ENCODE results near the gene HOMER2.
"Not testable (repeated sequence)": the region's sequence is repeated elsewhere in the genome, so short reads cannot be mapped to it uniquely, and the experiment has no call there.

Gene HOMER2

DNA sequence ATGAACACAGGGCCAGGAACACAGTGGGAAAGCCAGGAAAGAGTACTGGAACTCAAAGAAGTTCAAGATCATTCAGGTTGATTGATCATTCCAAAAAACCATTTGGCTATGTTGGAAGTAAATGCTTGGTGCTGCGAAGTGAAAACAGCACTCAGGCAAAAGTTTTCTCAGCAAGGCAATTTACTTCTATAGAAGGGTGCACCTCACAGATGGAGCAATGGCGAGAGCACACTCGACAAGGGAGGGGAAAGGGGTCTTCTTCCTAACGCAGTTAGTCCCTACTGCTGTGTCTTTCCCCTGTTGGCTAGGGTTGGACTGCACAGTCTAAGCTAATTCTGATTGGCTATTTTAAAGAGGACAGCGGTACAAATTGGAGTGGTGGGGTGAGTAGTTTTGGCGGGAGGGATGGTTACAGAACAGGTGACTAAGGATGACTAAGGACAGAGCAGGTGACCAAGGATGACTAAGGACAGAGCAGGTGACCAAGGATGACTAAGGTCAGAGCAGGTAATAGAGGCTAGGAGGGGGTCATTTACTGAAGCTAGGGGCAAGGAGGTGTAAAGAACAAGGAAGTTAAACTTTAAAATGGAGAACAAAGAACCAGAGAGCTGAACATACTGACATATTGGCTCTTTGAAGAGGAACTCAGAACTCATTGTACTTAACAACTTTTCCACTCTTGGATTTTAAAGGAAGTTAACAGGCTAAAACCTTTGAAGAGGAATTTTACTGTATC, 43.3 kb downstream of the HOMER2 start:
- Histone ChIP-seq H3K4me2 (ENCODE audit: low read length) (no peak overlapping the region), H3K9ac (ENCODE audit: low read depth, low read length) (no peak overlapping the region), H3K27me3 (ENCODE audit: control insufficient read depth, insufficient read depth, low read length) (no peaks in the 10 kb centered on the region), H3K4me1 (ENCODE audit: control insufficient read depth, insufficient read depth, low read length) (no peaks in the 10 kb centered on the region), H3K4me3 (ENCODE audit: low read length) (no peak overlapping the region), H3K36me3 (ENCODE audit: insufficient read depth, low read length) (no peaks in the 10 kb centered on the region), H3K9me3 (replicated peaks; ENCODE audit: low read length) (no peaks in the 10 kb centered on the region)

DNA sequence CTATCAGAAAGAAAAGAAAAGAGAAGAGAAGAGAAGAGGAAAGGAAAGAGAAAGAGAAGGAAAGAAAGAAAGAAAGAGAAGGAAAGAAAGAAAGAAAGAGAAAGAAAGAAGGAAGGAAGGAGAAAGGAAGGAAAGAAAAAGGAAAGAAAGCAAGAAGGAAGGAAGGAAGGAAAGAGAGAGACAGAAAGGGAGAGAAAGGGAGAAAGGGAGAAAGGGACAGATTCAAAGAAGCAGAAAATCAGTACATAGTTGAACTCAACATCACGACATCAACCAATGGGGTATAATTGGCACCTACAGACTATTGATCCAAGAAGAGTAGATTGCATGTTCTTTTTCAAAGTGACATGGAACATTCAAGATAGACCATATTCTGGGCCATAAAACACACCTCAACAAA, 45.2 kb downstream of the HOMER2 start:
- Histone ChIP-seq H3K4me2 (ENCODE audit: low read length) (no peak overlapping the region), H3K9me3 (replicated peaks; ENCODE audit: low read length) (no peaks in the 10 kb centered on the region), H3K4me1 (ENCODE audit: control insufficient read depth, insufficient read depth, low read length) (no peaks in the 10 kb centered on the region), H3K9ac (ENCODE audit: low read depth, low read length) (no peak overlapping the region), H3K36me3 (ENCODE audit: insufficient read depth, low read length) (no peaks in the 10 kb centered on the region), H3K4me3 (ENCODE audit: low read length) (no peak overlapping the region), H3K27me3 (ENCODE audit: control insufficient read depth, insufficient read depth, low read length) (no peaks in the 10 kb centered on the region)

DNA sequence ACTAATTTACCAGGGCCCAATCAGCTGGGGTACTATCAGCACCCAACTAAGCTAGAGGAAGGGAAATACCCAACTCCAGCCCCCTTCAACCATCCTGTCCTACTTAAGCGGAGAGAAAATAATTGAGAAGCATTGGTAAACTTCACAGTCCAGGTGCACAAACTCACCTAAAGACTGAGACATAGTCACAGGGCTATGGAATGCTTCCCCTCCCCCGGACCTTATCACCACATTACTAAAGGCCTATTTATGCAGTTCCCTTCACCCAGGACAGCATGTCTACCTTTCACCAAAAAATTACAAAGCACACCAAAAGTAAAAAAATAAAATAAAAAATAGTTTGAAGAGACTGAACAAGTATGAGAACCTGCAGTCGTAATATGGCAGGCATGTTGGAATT, 47.9 kb downstream of the HOMER2 start:
- H3K36me3 ChIP-seq (ENCODE audit: insufficient read depth, low read length) = no peaks in the 10 kb centered on the region
- H3K27me3 ChIP-seq (ENCODE audit: control insufficient read depth, insufficient read depth, low read length) = no peaks in the 10 kb centered on the region
- no peak overlapping the region for H3K4me3 ChIP-seq (ENCODE audit: low read length)
- H3K4me1 ChIP-seq (ENCODE audit: control insufficient read depth, insufficient read depth, low read length) = no peaks in the 10 kb centered on the region
- no peak overlapping the region for H3K9ac ChIP-seq (ENCODE audit: low read depth, low read length)
- no peak overlapping the region for H3K4me2 ChIP-seq (ENCODE audit: low read length)
- H3K9me3 ChIP-seq (replicated peaks; ENCODE audit: low read length) = no peaks in the 10 kb centered on the region

- H3K4me2 ChIP-seq (ENCODE audit: low read length) = no peak overlapping the region
Measured at GRCh38 chr15:82903511-82903910, 49.0 kb downstream of the HOMER2 start.

DNA sequence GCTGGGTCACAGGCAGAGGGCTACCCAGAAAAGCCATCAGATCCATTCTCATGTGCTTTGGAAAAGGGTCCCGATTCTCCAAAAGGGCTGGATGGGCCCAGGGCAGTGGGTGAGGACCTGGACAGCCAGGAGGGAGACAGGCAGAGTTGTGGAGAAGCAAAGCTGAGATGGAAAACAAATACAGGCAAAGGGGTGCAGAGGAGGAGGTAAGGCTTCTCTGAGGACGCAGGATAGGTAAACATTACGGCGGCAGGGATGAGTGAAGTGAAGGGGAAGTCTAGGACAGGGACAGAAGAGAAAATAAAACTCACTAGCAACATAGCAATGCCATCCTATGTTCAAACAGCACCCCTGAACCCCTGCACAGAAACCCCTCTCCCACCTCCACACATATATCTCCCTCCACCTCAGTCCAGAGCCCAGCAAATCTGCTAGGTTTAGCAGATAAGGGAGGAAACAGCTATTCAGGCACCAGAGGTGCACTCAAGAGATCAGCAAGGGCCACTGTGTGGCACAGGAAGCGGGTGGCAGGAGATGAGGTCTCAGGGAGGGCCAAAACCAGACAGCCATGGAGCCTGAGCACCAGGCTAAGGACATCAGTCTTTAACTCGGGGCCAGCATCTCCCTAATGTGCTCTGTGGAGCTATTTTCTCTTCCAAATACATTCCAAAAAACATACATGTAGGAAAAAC, 51.3 kb downstream of the HOMER2 start:
- Histone ChIP-seq H3K9ac (ENCODE audit: low read depth, low read length) (no peak overlapping the region), H3K4me3 (ENCODE audit: low read length) (no peak overlapping the region), H3K9me3 (replicated peaks; ENCODE audit: low read length) (no peaks in the 10 kb centered on the region), H3K27me3 (ENCODE audit: control insufficient read depth, insufficient read depth, low read length) (no peaks in the 10 kb centered on the region), H3K36me3 (ENCODE audit: insufficient read depth, low read length) (no peaks in the 10 kb centered on the region), H3K4me1 (ENCODE audit: control insufficient read depth, insufficient read depth, low read length) (no peaks in the 10 kb centered on the region), H3K4me2 (ENCODE audit: low read length) (no peak overlapping the region)

More at GRCh38 chr15:82903511-82903910, 49.0 kb downstream of the HOMER2 start:
- no peaks in the 10 kb centered on the region for H3K27me3 ChIP-seq (ENCODE audit: control insufficient read depth, insufficient read depth, low read length)
- H3K4me1 ChIP-seq (ENCODE audit: control insufficient read depth, insufficient read depth, low read length) = no peaks in the 10 kb centered on the region
- no peak overlapping the region for H3K4me3 ChIP-seq (ENCODE audit: low read length)
- no peak overlapping the region for H3K9ac ChIP-seq (ENCODE audit: low read depth, low read length)
- H3K9me3 ChIP-seq (replicated peaks; ENCODE audit: low read length) = no peaks in the 10 kb centered on the region
- H3K36me3 ChIP-seq (ENCODE audit: insufficient read depth, low read length) = no peaks in the 10 kb centered on the region

DNA sequence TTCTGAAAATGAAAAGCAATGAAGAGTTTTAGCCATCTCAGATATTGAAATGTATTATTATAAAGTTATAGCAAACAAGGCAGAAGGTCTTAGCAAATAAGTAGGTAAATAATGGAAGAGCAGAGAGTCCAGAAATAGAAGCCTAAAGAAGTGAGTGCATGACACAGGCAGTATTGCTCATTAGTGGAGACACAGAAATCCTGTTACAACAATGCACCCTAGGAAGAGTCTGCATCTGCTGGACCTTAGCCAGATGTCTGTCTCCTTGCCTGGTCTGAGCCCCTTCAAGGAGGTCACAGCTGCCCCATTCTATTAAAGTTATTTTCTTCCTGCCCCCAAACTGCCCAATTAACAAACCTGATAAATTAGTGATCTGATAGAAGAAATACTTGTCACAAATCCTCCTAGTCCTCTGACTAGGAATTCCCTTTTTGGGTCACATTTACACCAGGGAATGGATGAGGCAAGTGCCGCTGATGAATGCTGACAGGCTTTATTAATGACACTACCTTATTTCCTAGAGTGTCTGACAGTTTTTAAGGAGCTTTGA, 51.9 kb downstream of the HOMER2 start:
- H3K4me1 ChIP-seq (ENCODE audit: control insufficient read depth, insufficient read depth, low read length) = peaks cover under 1% of the 10 kb centered on the region
- H3K9ac ChIP-seq (ENCODE audit: low read depth, low read length) = no peak overlapping the region
- no peak overlapping the region for H3K4me3 ChIP-seq (ENCODE audit: low read length)
- H3K4me2 ChIP-seq (ENCODE audit: low read length) = no peak overlapping the region
- no peaks in the 10 kb centered on the region for H3K27me3 ChIP-seq (ENCODE audit: control insufficient read depth, insufficient read depth, low read length)
- no peaks in the 10 kb centered on the region for H3K9me3 ChIP-seq (replicated peaks; ENCODE audit: low read length)
- H3K36me3 ChIP-seq (ENCODE audit: insufficient read depth, low read length) = no peaks in the 10 kb centered on the region

- Histone ChIP-seq H3K9me3 (replicated peaks; ENCODE audit: low read length) (no peaks in the 10 kb centered on the region), H3K36me3 (ENCODE audit: insufficient read depth, low read length) (no peaks in the 10 kb centered on the region), H3K4me3 (ENCODE audit: low read length) (no peak overlapping the region), H3K9ac (ENCODE audit: low read depth, low read length) (no peak overlapping the region), H3K4me2 (ENCODE audit: low read length) (no peak overlapping the region), H3K27me3 (ENCODE audit: control insufficient read depth, insufficient read depth, low read length) (no peaks in the 10 kb centered on the region), H3K4me1 (ENCODE audit: control insufficient read depth, insufficient read depth, low read length) (peaks cover 5% of the 10 kb centered on the region)
Measured at GRCh38 chr15:82898961-82899360, 53.6 kb downstream of the HOMER2 start.

DNA sequence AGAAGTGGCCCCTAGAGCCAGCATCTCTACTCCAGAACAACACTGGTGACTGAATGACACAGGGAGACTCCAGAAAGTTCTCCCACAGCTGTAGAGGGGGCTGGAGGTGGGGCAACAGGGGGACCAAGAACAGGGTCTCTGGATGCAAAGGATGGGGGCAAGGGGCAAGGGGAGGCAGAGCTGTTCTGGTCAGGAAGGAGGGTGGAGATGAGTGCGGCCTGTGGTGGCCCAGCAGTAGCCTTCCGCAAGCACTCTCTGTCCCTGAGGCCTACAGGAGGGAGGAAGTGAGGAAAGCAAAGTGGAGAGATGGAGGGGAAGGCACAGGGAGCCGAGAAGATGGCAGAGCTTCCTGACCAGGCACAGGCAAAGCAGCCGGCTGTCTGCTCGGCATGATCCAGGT, 56.5 kb downstream of the HOMER2 start:
- Histone ChIP-seq H3K4me2 (ENCODE audit: low read length) (no peak overlapping the region), H3K9me3 (replicated peaks; ENCODE audit: low read length) (no peaks in the 10 kb centered on the region), H3K4me1 (ENCODE audit: control insufficient read depth, insufficient read depth, low read length) (peaks cover 5% of the 10 kb centered on the region), H3K4me3 (ENCODE audit: low read length) (no peak overlapping the region), H3K27me3 (ENCODE audit: control insufficient read depth, insufficient read depth, low read length) (no peaks in the 10 kb centered on the region), H3K36me3 (ENCODE audit: insufficient read depth, low read length) (no peaks in the 10 kb centered on the region), H3K9ac (ENCODE audit: low read depth, low read length) (no peak overlapping the region)

GRCh38 chr15:82894971-82895520, 57.5 kb downstream of the HOMER2 start:
- no peak overlapping the region for H3K9ac ChIP-seq (ENCODE audit: low read depth, low read length)

DNA sequence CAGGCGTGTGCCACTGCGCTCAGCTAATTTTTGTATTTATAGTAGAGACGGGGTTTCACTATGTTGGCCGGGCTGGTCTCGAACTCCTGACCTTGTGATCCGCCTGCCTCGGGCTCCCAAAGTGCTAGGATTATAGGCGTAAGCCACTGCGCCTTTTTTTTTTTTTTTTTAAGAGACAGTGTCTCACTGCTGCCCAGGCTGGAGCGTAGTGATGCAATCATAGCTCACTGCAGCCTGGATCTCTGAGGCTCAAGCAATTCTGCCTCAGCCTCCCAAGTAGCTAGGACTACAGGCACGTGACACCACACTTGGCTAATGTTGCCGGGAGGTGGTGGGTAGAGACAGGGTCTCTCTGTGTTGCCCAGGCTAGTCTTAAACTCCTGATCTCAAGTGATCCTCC, 59.0 kb downstream of the HOMER2 start:
- not testable (repeated sequence) for H3K36me3 ChIP-seq (ENCODE audit: insufficient read depth, low read length); H3K4me3 ChIP-seq (ENCODE audit: low read length); H3K9me3 ChIP-seq (replicated peaks; ENCODE audit: low read length); H3K9ac ChIP-seq (ENCODE audit: low read depth, low read length); H3K27me3 ChIP-seq (ENCODE audit: control insufficient read depth, insufficient read depth, low read length); H3K4me2 ChIP-seq (ENCODE audit: low read length); H3K4me1 ChIP-seq (ENCODE audit: control insufficient read depth, insufficient read depth, low read length)

More at GRCh38 chr15:82894971-82895520, 57.5 kb downstream of the HOMER2 start:
- Histone ChIP-seq H3K4me3 (ENCODE audit: low read length) (no peak overlapping the region), H3K27me3 (ENCODE audit: control insufficient read depth, insufficient read depth, low read length) (no peaks in the 10 kb centered on the region), H3K4me2 (ENCODE audit: low read length) (no peak overlapping the region), H3K36me3 (ENCODE audit: insufficient read depth, low read length) (no peaks in the 10 kb centered on the region), H3K4me1 (ENCODE audit: control insufficient read depth, insufficient read depth, low read length) (peaks cover 5% of the 10 kb centered on the region), H3K9me3 (replicated peaks; ENCODE audit: low read length) (no peaks in the 10 kb centered on the region)

- H3K4me1 ChIP-seq (ENCODE audit: control insufficient read depth, insufficient read depth, low read length) = peaks cover 5% of the 10 kb centered on the region
- no peaks in the 10 kb centered on the region for H3K9me3 ChIP-seq (replicated peaks; ENCODE audit: low read length)
- no peaks in the 10 kb centered on the region for H3K36me3 ChIP-seq (ENCODE audit: insufficient read depth, low read length)
- no peak overlapping the region for H3K4me2 ChIP-seq (ENCODE audit: low read length)
- no peak overlapping the region for H3K4me3 ChIP-seq (ENCODE audit: low read length)
- H3K27me3 ChIP-seq (ENCODE audit: control insufficient read depth, insufficient read depth, low read length) = no peaks in the 10 kb centered on the region
- no peak overlapping the region for H3K9ac ChIP-seq (ENCODE audit: low read depth, low read length)
Measured at GRCh38 chr15:82892573-82892972, 59.9 kb downstream of the HOMER2 start.
